HG02763 (cell line): Measurements from ENCODE around the gene CTNNA2.

ENCODE experiments used
- ATAC-seq: cut with Tn5 transposase; IDR thresholded peaks from one replicate; pipeline ENCODE4 v1.9.1; 2021; ENCODE audit warnings: mild to moderate bottlenecking, moderate library complexity; ENCODE audit not compliant: unreplicated experiment

Gene CTNNA2

GRCh38 chr2:79700651-79701050 lies 187.8 kb downstream of the CTNNA2 start:
- no peak for ATAC-seq

DNA sequence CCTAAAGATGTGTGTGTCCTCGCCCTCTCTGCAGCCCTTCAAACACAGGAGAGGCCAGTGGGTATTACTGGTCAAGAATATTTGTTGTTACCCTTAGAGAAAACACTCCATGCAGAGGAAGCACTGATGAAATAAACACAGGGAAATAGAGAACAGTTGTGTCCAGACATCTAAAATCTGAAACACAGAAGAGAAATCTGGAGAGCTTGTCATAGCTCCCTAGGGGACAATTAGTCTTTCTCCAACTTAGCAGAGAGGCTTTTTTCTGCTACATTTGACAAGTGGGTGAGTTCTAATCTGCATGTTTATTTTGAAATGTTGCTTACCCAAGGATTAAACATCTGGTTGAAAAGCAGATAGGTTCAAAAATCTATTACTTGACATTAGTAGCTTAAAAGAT lies 190.1 kb downstream of the CTNNA2 start:
- ATAC-seq, result no peak

DNA sequence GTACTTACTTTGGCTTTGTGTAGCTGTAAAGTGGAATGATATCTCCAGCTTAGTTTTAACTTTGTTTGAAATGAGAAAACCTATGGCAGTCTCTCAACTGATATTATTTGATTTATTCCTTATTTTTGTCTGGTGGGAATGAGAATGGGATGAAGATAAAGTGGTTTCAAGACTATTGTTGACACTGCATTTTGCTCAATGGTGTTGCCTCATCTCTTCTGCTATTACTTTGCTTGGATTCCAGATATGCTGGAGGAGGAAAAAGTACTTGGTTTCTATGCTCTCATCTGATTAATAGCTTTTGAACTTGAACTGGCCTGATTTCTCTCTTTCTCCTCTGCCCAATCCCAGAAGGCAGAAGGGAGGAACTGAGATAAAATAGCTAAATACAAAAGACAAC lies 198.2 kb downstream of the CTNNA2 start:
- ATAC-seq, result no peak

GRCh38 chr2:79713131-79713785 lies 200.4 kb downstream of the CTNNA2 start:
- no peak for ATAC-seq

DNA sequence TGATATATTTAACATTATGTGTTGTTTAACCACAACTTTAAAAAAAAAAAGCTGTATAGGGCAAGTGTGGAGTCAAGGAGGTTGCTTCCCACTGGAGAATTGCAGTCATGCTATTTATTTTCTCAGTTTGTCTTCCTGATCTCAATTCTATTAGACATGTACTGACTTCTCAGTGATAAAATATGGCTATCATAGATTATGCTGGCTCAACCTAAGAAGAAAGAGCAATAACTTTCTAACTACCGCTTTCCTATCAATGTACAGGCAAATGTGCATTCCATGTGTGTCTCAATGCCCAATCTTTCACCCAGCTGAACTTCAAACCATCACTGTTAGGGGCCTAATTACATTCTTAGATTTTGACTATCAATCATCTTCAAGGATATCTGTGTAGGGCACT lies 201.4 kb downstream of the CTNNA2 start:
- ATAC-seq, result no peak

DNA sequence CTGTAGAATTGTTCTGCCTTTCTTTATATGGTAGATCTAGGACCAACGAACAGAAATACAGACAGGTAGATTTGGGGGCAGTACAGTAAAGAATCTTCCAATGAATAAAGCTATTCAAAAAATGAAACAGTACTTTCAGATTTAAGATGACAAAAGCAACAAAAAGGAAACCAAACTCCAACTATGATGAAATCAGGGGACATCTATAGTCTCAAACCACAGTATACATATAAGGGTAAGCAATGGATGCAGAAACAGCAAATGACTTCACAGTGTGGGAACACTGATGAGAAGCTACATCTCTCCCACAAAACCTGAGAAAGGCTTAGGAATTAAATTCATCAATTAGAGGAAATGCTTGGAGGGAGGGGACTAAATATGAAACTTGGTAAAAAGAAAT lies 202.5 kb downstream of the CTNNA2 start:
- ATAC-seq, result no peak

DNA sequence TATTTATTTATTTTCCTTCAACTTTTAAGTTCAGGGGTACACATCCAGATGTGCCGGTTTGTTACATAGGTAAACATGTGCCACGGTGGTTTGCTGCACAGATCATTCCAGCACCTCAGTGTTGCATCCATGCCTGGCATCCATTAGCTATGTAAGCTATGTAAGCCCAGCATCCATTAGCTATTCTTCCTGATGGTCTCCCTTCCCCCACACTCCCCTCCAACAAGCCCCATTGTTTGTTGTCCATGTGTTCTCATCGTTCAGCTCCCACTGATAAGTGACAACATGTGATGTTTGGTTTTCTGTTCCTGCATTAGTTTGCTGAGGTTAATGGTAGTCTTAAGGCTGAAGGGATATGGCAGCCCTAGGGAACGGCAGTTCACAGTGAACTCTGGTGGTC lies 203.4 kb downstream of the CTNNA2 start:
- ATAC-seq, result no peak

- ATAC-seq, result no peak
These were observed 204.6 kb downstream of the CTNNA2 start for GRCh38 chr2:79717364-79718007.

- ATAC-seq, result no peak
These were observed 208.2 kb downstream of the CTNNA2 start for GRCh38 chr2:79721061-79721460.

GRCh38 chr2:79721966-79722365 lies 209.1 kb downstream of the CTNNA2 start:
- ATAC-seq, result no peak

- no peak for ATAC-seq
These were observed 211.0 kb downstream of the CTNNA2 start for GRCh38 chr2:79723830-79724229.

DNA sequence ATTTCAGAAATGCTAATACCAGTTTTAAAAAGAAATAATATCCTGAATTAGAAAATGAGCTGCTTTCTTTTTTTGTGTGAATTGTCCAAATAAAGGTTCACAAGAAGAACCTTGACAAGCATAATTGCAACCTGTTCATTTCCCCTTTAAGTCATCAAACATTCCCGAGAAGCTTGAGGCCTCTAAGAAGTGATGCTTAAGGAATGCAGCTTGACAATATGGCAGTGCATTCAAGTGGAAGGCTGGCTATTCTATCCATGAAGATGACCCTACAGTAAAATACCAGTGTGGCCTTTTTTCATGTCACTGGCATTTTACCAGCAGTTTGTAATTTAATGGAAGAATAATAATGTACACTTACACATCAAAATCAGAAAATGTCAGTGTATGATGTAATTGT lies 216.7 kb downstream of the CTNNA2 start:
- ATAC-seq, result no peak

DNA sequence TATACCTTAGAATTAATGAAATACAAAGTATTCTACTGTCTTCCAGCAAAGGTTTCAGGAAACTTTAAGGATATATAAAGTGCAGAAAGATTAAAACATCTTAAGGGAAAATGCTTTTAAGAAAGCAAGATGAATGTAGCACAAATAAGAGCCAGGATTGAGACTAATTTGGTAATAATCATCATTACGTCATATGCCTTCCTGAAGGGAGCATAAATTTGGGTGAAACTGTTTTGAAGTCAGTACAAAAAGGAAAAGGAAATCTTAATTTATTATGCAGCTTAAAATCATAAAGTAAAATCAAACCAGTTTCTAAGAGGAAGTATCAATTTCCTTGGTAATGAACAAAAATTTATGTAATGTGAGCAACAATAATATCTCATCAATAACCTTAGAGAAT lies 221.7 kb downstream of the CTNNA2 start:
- no peak for ATAC-seq

DNA sequence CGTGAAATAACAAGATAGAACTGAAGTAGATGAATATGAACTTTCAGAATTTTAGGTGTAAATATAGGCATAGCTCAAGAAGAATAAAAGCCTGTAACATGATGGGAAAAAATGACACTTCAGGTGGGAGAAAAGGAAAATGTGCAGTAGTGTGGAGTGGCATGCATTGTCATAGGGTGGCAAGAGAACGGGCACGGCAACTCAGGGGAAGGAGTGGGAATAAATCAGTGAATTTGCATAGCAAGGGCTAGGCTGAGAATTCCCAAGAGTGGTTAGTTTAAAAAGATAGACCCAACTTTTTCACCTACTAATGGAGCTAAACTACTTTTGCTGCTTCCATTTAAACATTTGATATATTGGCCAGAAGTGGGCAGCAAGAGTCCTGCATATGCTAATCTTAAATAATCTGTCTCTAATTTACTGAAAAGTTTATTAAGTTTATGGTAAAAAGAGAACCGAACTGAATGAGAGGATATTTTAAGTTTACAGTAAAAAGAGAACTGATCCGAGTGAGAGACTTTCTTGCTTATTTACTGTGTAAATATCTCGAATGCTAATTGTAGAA lies 228.1 kb downstream of the CTNNA2 start:
- no peak for ATAC-seq

DNA sequence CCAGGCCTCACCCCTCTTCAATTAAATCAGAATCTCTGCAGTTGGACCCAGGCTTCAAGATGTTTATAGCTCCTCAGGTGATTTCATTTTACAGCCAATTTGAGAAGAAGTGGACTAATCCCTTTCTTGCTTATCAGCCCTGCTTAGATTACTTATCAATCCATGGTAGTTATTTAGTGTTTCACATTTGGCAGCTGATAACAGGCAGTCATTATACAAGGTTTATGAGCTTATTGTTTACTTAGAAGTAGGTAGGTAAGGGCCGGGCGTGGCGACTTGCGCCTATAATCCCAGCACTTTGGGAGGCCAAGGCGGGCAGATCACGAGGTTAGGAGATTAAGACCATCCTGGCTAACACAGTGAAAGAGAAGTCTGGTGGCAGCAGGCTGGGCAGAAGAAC lies 237.5 kb downstream of the CTNNA2 start:
- no peak for ATAC-seq

DNA sequence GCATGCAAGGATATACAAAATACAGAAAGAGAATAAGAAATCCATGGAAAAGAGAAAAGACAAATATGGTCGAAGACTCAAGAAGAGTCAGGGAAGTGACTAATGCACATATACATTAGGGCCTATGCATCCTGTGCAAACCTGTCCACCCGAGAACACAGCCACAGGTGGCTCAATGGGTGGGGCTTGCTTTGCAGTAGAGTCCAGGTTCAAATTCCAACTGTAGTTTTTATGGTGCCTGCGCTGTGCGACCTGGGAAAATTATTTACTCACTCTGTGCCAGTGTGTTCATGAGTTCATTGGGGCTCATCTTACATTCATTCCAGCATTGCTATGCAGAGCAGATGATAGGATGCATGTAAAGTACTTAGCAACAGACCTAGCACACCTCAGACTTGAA lies 244.7 kb downstream of the CTNNA2 start:
- no peak for ATAC-seq

GRCh38 chr2:79758042-79758441 lies 245.2 kb downstream of the CTNNA2 start:
- ATAC-seq, result no peak

DNA sequence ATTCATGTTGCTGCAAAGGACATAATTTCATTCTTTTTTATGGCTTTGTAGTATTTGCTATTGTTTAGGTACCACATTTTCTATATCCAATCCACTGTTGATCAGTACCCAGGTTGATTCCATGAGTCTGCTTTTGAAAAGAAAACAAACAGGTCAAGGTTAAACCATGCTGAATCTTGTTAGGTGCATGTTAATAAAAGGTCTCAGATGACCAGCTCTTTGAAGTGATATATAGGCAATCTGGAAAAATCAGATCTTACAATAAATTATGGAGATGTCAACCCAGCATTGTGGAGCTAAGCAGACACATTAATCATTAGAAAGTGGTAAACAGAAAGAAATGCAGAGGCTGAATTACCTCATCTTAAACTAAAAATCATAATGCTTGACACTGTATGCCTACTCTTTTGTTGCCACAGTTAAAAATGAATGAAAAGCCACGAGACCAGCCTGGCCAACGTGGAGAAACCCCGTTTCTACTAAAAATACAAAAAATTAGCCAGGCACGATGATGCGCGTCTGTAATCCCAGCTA lies 246.0 kb downstream of the CTNNA2 start:
- ATAC-seq, result no peak

- ATAC-seq, result no peak
These were observed 258.1 kb downstream of the CTNNA2 start for GRCh38 chr2:79770926-79771325.

DNA sequence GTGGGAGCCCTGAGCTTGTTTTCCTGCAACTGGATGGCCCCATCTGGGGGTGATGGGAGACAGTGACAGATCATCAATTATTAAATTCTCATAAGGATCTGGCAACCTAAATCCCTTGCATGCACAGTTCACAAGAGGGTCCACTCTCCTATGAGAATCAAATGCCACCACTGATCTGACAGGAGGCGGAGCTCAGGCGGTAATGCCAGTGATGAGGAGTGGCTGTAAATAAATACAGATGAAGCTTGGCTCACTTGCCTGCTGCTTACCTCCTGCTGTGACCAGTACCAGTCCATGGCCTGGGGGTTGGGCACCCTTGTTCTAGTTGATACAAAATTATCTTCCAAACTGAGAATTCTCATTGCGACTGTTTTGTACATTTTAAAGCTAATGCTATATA lies 258.6 kb downstream of the CTNNA2 start:
- no peak for ATAC-seq

- no peak for ATAC-seq
These were observed 261.2 kb downstream of the CTNNA2 start for GRCh38 chr2:79774016-79774415.

GRCh38 chr2:79776461-79776860 lies 263.6 kb downstream of the CTNNA2 start:
- no peak for ATAC-seq
